CD14-positive monocyte (primary cell): ENCODE measurements around the gene GYPC. TPM values are rescaled to one million over a fixed set of nuclear protein-coding genes. Genes with fewer than 3 reads are reported as not detected.

ENCODE experiments used
- DNase-seq, 3 donors: peaks; one replicate each; pipeline ENCODE4 v3.0.0-alpha.2; 2011 to 2022
- H2AFZ ChIP-seq: 2 replicates; pipeline ENCODE4 v1.6.0; 2012; ENCODE audit warnings: mild to moderate bottlenecking, low read depth, low read length, inconsistent platforms; ENCODE audit not compliant: insufficient read depth, poor library complexity, severe bottlenecking
- H3K27ac ChIP-seq, 2 donors: 1 replicate in 1 of 2; 2 replicates in 1 of 2; pipeline ENCODE4 v1.5.1; 2012 to 2013; ENCODE audit warnings: low read length in 2 of 2, control low read depth in 1 of 2, inconsistent platforms in 1 of 2, low read depth in 1 of 2, mild to moderate bottlenecking in 1 of 2
- H3K27me3 ChIP-seq, 2 donors: one replicate each; pipeline versions ENCODE4 v1.6.0 to v1.6.1; 2011 to 2013; ENCODE audit warnings: low read length in 2 of 2; ENCODE audit not compliant: control insufficient read depth in 2 of 2, insufficient read depth in 2 of 2
- H3K36me3 ChIP-seq, 2 donors: replicated peaks in 1 of 2; 1 replicate in 1 of 2; 2 replicates in 1 of 2; pipeline versions ENCODE4 v1.5.1 to v1.6.1; 2012 to 2013; ENCODE audit warnings: low read length in 2 of 2, control low read depth in 1 of 2, inconsistent platforms in 1 of 2, mild to moderate bottlenecking in 1 of 2; ENCODE audit not compliant: insufficient read depth in 2 of 2, control insufficient read depth in 1 of 2
- H3K4me1 ChIP-seq, 2 donors: 1 replicate in 1 of 2; 2 replicates in 1 of 2; pipeline versions ENCODE4 v1.5.1 to v1.6.1; 2012 to 2013; ENCODE audit warnings: low read length in 2 of 2, control low read depth in 1 of 2, inconsistent platforms in 1 of 2, mild to moderate bottlenecking in 1 of 2, moderate library complexity in 1 of 2; ENCODE audit not compliant: insufficient read depth in 2 of 2, control insufficient read depth in 1 of 2
- H3K4me2 ChIP-seq: replicated peaks from 2 replicates; pipeline ENCODE3; 2012; ENCODE audit warnings: low read length, moderate library complexity, mild to moderate bottlenecking; ENCODE audit not compliant: poor library complexity, severe bottlenecking; ENCODE audit errors: extremely low read depth
- H3K4me3 ChIP-seq, 3 experiments: fragments of 200-600 bp in 1 of 3; sonication (generic) in 1 of 3; replicated peaks in 1 of 3; 1 replicate in 2 of 3; 2 replicates in 1 of 3; pipeline ENCODE4 v1.5.1; 2011 to 2013; ENCODE audit warnings: low read length in 3 of 3, mild to moderate bottlenecking in 3 of 3, control low read depth in 2 of 3, low read depth in 2 of 3, inconsistent platforms in 1 of 3, moderate library complexity in 1 of 3
- H3K79me2 ChIP-seq: 2 replicates; pipeline ENCODE4 v1.6.0; 2012; ENCODE audit warnings: mild to moderate bottlenecking, control low read depth, inconsistent platforms, low read length, moderate library complexity; ENCODE audit not compliant: insufficient read depth
- H3K9ac ChIP-seq: 2 replicates; pipeline ENCODE4 v1.6.0; 2017; ENCODE audit warnings: low read length, mild to moderate bottlenecking; ENCODE audit not compliant: insufficient read depth, poor library complexity, severe bottlenecking
- H3K9me3 ChIP-seq, 2 donors: replicated peaks in 1 of 2; 1 replicate in 1 of 2; 2 replicates in 1 of 2; pipeline versions ENCODE4 v1.5.1 to v1.6.1; 2012 to 2013; ENCODE audit warnings: low read length in 2 of 2, control low read depth in 1 of 2; ENCODE audit not compliant: control insufficient read depth in 1 of 2, insufficient read depth in 1 of 2
- H4K20me1 ChIP-seq: 2 replicates; pipeline ENCODE4 v1.6.0; 2012; ENCODE audit warnings: mild to moderate bottlenecking, low read length, control low read depth, moderate library complexity; ENCODE audit not compliant: insufficient read depth
- H3K27ac Mint-ChIP-seq, 7 donors: one replicate each; pipeline ENCODE4 v1.8.0; 2020; ENCODE audit warnings: mild to moderate bottlenecking in 7 of 7, mixed read lengths in 7 of 7, moderate library complexity in 6 of 7, inconsistent platforms in 2 of 7
- H3K27me3 Mint-ChIP-seq, 3 donors: one replicate each; pipeline ENCODE4 v1.8.0; 2021 to 2022; ENCODE audit warnings: low read depth in 3 of 3, mild to moderate bottlenecking in 3 of 3, mixed read lengths in 3 of 3, moderate library complexity in 3 of 3, inconsistent platforms in 1 of 3
- H3K36me3 Mint-ChIP-seq, 2 donors: one replicate each; pipeline ENCODE4 v1.8.0; 2020; ENCODE audit warnings: mixed read lengths in 2 of 2, inconsistent platforms in 1 of 2, mild to moderate bottlenecking in 1 of 2
- H3K4me1 Mint-ChIP-seq: one replicate; pipeline ENCODE4 v1.8.0; 2020; ENCODE audit warnings: mild to moderate bottlenecking, mixed read lengths
- H3K4me3 Mint-ChIP-seq, 2 donors: one replicate each; pipeline ENCODE4 v1.8.0; 2020; ENCODE audit warnings: mild to moderate bottlenecking in 2 of 2, mixed read lengths in 2 of 2, moderate library complexity in 1 of 2
- H3K9me3 Mint-ChIP-seq, 7 donors: one replicate each; pipeline ENCODE4 v1.8.0; 2020 to 2022; ENCODE audit warnings: mixed read lengths in 7 of 7, mild to moderate bottlenecking in 6 of 7, moderate library complexity in 6 of 7, inconsistent platforms in 2 of 7
- CTCF ChIP-seq: fragments of 200-600 bp; IDR thresholded peaks from one replicate; pipeline ENCODE4 v1.8.0; 2022; ENCODE audit warnings: antibody characterized with exemption, mild to moderate bottlenecking
- WGBS: methylation state at CpG from one replicate; pipeline ENCODE4 v1.1.5; 2013; ENCODE audit warnings: missing lambda C conversion rate; ENCODE audit not compliant: insufficient coverage; 5-methylcytosine and 5-hydroxymethylcytosine counted together
- intact Hi-C, 2 donors: fragments of 100-400 bp; cut with micrococcal nuclease; formaldehyde crosslinking; loops; one replicate each; pipeline versions ENCODE4 v1.15.0 to v1.15.1; 2023
- polyA plus RNA-seq, 3 donors: library from polyadenylated mRNA; depleted of rRNA in 1 of 3; unstranded in 2 of 3; stranded (reverse) in 1 of 3; fragments of 300-500 nt in 2 of 3; fragments of >200 nt in 1 of 3; fragmentation: Illumina TruSeq in 2 of 3; gene quantifications; 1 replicate in 2 of 3; 2 replicates in 1 of 3; pipeline ENCODE4 v1.2.3, GENCODE V29; 2012 to 2021

GYPC gene
- polyA plus RNA-seq, 3 donors, result 20.0 to 36.1 (median 21.7) TPM

DNA sequence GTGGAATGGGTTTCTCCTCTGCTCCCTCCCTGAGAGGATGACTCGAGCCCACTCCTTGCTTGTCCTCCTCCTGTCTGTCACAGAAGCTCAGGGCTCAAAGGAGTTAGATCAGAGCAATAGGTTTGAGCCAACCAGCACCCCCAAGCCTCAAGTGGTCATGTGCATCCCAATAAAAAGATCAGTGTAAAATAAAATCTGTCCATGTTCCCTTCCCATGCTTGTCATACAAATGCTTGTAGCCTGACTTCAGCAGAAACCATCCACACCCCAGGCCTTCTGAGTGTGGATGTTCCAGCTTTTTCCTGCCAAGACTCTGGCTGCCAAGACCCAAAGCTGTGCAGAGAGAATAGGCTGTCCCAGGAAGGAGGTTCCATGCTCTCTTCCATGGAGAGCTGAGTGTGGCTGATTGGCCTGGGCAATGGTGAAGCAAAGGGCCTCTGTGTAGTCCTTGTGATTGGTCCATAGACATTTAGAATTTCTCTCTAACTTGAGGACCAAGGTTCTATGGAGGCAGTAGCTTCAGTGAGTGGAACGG, 67.4 kb downstream of the GYPC start:
- Histone ChIP-seq H2AFZ (no peak overlapping the region), H3K4me1 (peaks cover 19 to 21% of the 10 kb centered on the region in 2 donors), H3K27me3 (no peaks in the 10 kb centered on the region), H3K9ac (no peak overlapping the region), H3K4me2 (no peak overlapping the region), H3K9me3 (peaks cover 7 to 10% of the 10 kb centered on the region in 2 donors), H3K27ac (no peak overlapping the region), H3K36me3 (no peaks in the 10 kb centered on the region), H4K20me1 (no peaks in the 10 kb centered on the region), H3K4me3 (no peak overlapping the region), H3K79me2 (no peaks in the 10 kb centered on the region)
- Mint-ChIP-seq H3K4me1 (peaks cover 29% of the 10 kb centered on the region), H3K9me3 (peaks cover 8 to 20% (median 16%) of the 10 kb centered on the region in 7 donors), H3K36me3 (no peaks in the 10 kb centered on the region), H3K27ac (no peak overlapping the region), H3K27me3 (peaks cover 2 to 7% (median 6%) of the 10 kb centered on the region in 3 donors), H3K4me3 (no peak overlapping the region)
- intact Hi-C loops, result no loop called here
- WGBS, result 100% methylated on average over 2 of the region's 2 CpGs
- no peak for DNase-seq
- no peak for TF ChIP-seq CTCF

DNA sequence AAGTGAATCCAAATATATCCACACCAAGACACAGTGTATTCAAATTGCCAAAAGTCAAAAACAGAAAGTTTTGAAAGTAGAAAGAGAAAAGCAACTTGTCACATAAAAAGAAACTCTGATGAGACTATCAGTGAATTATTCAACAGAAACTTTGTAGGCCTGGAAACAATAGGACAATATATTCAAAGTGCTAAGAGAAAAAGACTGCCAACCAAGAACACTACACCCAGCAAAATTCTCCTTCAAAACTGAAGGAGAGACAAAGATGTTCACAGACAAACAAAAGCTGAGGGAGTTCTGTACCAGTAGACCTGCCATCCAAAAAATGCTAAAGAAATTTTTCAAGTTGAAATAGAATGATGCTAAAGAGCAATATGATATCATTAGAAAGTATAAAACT, 69.6 kb downstream of the GYPC start:
- Mint-ChIP-seq H3K4me3 (no peak overlapping the region), H3K27me3 (peaks cover 2 to 7% (median 4%) of the 10 kb centered on the region in 3 donors), H3K9me3 (peaks cover 8 to 26% (median 16%) of the 10 kb centered on the region in 7 donors), H3K4me1 (peaks cover 9% of the 10 kb centered on the region), H3K27ac (no peak overlapping the region), H3K36me3 (no peaks in the 10 kb centered on the region)
- no peaks in the 10 kb centered on the region for H3K79me2 ChIP-seq
- H3K36me3 ChIP-seq, result no peaks in the 10 kb centered on the region
- H3K27me3 ChIP-seq, result no peaks in the 10 kb centered on the region
- no peak for DNase-seq
- H3K27ac ChIP-seq, result no peak overlapping the region
- no peaks in the 10 kb centered on the region for H4K20me1 ChIP-seq
- no peak for TF ChIP-seq CTCF
- intact Hi-C loops, result no loop called here
- H3K9me3 ChIP-seq, result peaks cover 7 to 10% of the 10 kb centered on the region in 2 donors
- H3K9ac ChIP-seq, result no peak overlapping the region
- no peak overlapping the region for H3K4me3 ChIP-seq
- H3K4me1 ChIP-seq, result peaks cover 2 to 7% of the 10 kb centered on the region in 2 donors
- H2AFZ ChIP-seq, result no peak overlapping the region
- no peak overlapping the region for H3K4me2 ChIP-seq
